Endodermal cell (in vitro differentiated cells): ENCODE results near the gene GAA. TPM values are rescaled to one million over a fixed set of nuclear protein-coding genes. Genes with fewer than 3 reads are reported as not detected.

Experiments
- DNase-seq: peaks from one replicate; pipeline ENCODE4 v3.0.0-alpha.2; 2017
- H3K27ac ChIP-seq: 2 replicates; pipeline ENCODE4 v1.5.1; 2013; ENCODE audit warnings: mild to moderate bottlenecking, low read depth, low read length, moderate library complexity
- H3K27me3 ChIP-seq: 2 replicates; pipeline ENCODE4 v1.6.1; 2013; ENCODE audit warnings: mild to moderate bottlenecking, low read length, moderate library complexity; ENCODE audit not compliant: insufficient read depth, control insufficient read depth, poor library complexity, severe bottlenecking
- H3K36me3 ChIP-seq: 2 replicates; pipeline ENCODE4 v1.7.0; 2013; ENCODE audit warnings: mild to moderate bottlenecking, low read length, moderate library complexity; ENCODE audit not compliant: control insufficient read depth, insufficient read depth
- H3K4me1 ChIP-seq: one replicate; pipeline ENCODE4 v1.7.0; 2013; ENCODE audit warnings: low read length; ENCODE audit not compliant: control insufficient read depth, insufficient read depth
- H3K4me3 ChIP-seq: 2 replicates; pipeline ENCODE4 v1.5.1; 2013; ENCODE audit warnings: mild to moderate bottlenecking, low read length, moderate library complexity
- H3K9ac ChIP-seq: 2 replicates; pipeline ENCODE4 v1.6.1; 2013; ENCODE audit warnings: mild to moderate bottlenecking, low read length, moderate library complexity; ENCODE audit not compliant: poor library complexity, severe bottlenecking; ENCODE audit errors: extremely low read depth
- H3K9me3 ChIP-seq: 2 replicates; pipeline ENCODE4 v1.6.1; 2013; ENCODE audit warnings: mild to moderate bottlenecking, low read length, moderate library complexity; ENCODE audit not compliant: control insufficient read depth
- H3K27ac Mint-ChIP-seq: 2 replicates; pipeline ENCODE4 v1.8.0; 2020; ENCODE audit warnings: mixed read lengths
- H3K27me3 Mint-ChIP-seq: 2 replicates; pipeline ENCODE4 v1.8.0; 2021; ENCODE audit warnings: mild to moderate bottlenecking, mixed read lengths; ENCODE audit not compliant: insufficient read depth
- H3K36me3 Mint-ChIP-seq: 2 replicates; pipeline ENCODE4 v1.8.0; 2020; ENCODE audit warnings: low read depth, mixed read lengths
- H3K4me1 Mint-ChIP-seq: 2 replicates; pipeline ENCODE4 v1.8.0; 2020; ENCODE audit warnings: mixed read lengths
- H3K4me3 Mint-ChIP-seq: 2 replicates; pipeline ENCODE4 v1.8.0; 2020; ENCODE audit warnings: mild to moderate bottlenecking, moderate library complexity, mixed read lengths
- H3K9me3 Mint-ChIP-seq: 2 replicates; pipeline ENCODE4 v1.8.0; 2020; ENCODE audit warnings: mild to moderate bottlenecking, mixed read lengths
- WGBS, 2 experiments: methylation state at CpG; one replicate each; pipeline versions ENCODE4 v1.1.5 to v1.1.7; 2013; ENCODE audit warnings: missing lambda C conversion rate in 2 of 2, mixed read lengths in 1 of 2; ENCODE audit not compliant: insufficient coverage in 1 of 2, insufficient read length in 1 of 2; 5-methylcytosine and 5-hydroxymethylcytosine counted together
- total RNA-seq, 2 donors: library from RNA; stranded (reverse); fragmentation: NEBNext Ultra II Directional in 1 of 2; extraction: Animal tissue kit (Norgen Biotek cat#: 25700) in 1 of 2; gene quantifications; 2 replicates in 1 of 2; 3 replicates in 1 of 2; pipeline ENCODE4 v1.2.1, GENCODE V29; 2021
- TF ChIP-seq, protein P1 (sequence below): fragments of 200-600 bp; sonication (generic); conservative IDR thresholded peaks from 2 replicates; pipeline ENCODE4 v1.5.0; 2021; ENCODE audit warnings: antibody characterized with exemption, mild to moderate bottlenecking

GAA gene
- total RNA-seq, 2 donors from 2014 or later, result 46.4 to 72.3 TPM

DNA sequence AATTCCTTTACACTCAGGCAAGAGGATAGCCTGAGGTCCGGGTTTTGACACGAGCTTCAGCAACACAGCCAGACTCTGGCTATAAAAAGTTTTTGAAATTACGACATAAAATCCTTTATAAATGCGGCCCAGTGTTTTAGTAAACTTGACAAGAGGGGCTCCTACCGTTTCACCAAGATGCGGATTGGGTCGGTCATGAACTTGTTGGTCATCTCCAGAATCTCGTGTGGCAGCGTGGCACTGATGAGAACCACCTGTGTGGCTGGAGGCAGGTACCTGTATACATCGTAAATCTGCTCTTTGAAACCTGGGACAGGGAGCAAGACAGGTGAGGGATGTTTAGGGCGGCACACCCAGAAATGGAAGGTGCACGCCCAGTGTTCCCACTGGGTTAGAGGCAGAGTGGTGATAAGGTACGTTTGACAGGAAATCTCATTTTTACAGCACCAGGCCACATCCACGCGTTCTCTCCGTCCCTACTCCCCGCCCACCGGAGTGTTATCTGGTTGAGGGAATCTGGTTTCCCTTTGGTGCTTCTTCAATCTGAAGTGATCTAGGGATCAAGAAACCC is 37.6 kb downstream of the GAA start:
- H3K36me3 Mint-ChIP-seq, result peaks cover 89% of the 10 kb centered on the region
- H3K4me3 ChIP-seq, result no peak overlapping the region
- DNase-seq, result peak; percentile 28
- H3K36me3 ChIP-seq, result peaks cover 95% of the 10 kb centered on the region
- no peak overlapping the region for H3K27ac ChIP-seq
- no peaks in the 10 kb centered on the region for H3K9me3 Mint-ChIP-seq
- H3K27ac Mint-ChIP-seq, result no peak overlapping the region
- TF ChIP-seq, protein P1, sequence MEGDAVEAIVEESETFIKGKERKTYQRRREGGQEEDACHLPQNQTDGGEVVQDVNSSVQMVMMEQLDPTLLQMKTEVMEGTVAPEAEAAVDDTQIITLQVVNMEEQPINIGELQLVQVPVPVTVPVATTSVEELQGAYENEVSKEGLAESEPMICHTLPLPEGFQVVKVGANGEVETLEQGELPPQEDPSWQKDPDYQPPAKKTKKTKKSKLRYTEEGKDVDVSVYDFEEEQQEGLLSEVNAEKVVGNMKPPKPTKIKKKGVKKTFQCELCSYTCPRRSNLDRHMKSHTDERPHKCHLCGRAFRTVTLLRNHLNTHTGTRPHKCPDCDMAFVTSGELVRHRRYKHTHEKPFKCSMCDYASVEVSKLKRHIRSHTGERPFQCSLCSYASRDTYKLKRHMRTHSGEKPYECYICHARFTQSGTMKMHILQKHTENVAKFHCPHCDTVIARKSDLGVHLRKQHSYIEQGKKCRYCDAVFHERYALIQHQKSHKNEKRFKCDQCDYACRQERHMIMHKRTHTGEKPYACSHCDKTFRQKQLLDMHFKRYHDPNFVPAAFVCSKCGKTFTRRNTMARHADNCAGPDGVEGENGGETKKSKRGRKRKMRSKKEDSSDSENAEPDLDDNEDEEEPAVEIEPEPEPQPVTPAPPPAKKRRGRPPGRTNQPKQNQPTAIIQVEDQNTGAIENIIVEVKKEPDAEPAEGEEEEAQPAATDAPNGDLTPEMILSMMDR, result no peak
- 98 to 99% methylated on average over 17 to 18 of the region's 18 CpGs for WGBS, 2 experiments
- no peak overlapping the region for H3K9ac ChIP-seq
- H3K9me3 ChIP-seq, result no peaks in the 10 kb centered on the region
- H3K4me3 Mint-ChIP-seq, result no peak overlapping the region
- no peaks in the 10 kb centered on the region for H3K4me1 Mint-ChIP-seq
- H3K27me3 Mint-ChIP-seq, result no peaks in the 10 kb centered on the region
- H3K4me1 ChIP-seq, result no peaks in the 10 kb centered on the region
- H3K27me3 ChIP-seq, result no peaks in the 10 kb centered on the region

DNA sequence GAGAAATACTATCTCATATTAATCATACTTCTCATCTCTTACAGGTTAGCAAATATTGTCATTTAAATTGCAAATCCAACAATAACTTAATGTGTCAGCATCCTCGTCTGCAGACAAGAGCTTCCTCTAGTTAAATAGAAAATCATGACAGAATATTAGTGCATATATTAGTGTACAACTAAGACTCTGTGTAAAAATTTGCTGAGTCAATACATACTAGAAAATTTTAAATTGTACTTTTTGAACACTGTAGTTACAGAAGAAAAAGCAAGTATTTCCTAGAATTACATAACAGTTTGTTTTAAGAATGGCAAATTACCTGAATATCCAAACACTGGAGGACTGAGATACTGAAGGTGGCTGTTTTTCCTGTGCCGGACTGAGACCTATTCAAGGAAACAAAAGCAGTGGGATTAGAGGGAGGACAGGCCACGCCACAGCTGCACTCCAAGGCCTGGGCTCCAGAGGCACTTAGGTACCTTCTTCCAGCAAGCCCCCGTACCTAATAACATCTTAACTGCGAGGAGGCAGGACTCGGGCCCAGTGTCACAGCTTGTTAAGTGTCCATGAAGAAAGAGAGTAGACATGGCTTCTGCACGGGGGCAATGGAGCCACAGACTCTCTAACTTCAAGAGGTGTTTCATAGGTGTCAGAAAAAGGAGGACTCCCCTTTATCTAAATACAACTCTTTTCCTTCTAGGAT is 40.2 kb downstream of the GAA start:
- Mint-ChIP-seq H3K4me3 (no peak overlapping the region), H3K36me3 (peaks cover 76% of the 10 kb centered on the region), H3K9me3 (no peaks in the 10 kb centered on the region), H3K27ac (no peak overlapping the region), H3K27me3 (no peaks in the 10 kb centered on the region), H3K4me1 (peaks cover 12% of the 10 kb centered on the region)
- H3K36me3 ChIP-seq, result peaks cover 84% of the 10 kb centered on the region
- WGBS, 2 experiments, result 96% methylated on average over 4 to 6 of the region's 7 CpGs
- no peak overlapping the region for H3K27ac ChIP-seq
- H3K4me3 ChIP-seq, result no peak overlapping the region
- H3K9ac ChIP-seq, result no peak overlapping the region
- H3K4me1 ChIP-seq, result no peaks in the 10 kb centered on the region
- no peaks in the 10 kb centered on the region for H3K9me3 ChIP-seq
- no peaks in the 10 kb centered on the region for H3K27me3 ChIP-seq
- TF ChIP-seq, protein P1, result no peak
- peak; percentile 31 for DNase-seq

DNA sequence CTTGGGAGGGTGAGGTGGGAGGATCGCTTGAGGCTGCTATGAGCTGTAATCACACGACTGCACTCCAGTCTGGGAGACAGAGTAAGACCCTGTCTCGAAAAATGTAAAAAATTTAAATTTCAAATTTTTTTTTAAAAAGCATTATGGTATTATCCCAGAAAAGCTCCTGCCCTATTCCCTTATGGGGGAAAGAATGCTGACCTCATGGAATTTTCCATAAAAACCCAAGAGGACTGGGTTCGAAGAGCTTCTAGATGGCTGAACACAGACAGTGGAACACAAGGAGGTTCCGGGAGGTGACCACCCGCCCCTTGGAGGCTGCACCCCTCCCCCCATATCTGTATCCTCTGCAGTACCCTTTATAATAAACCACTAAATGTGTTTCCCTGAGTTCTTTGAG is 41.5 kb downstream of the GAA start:
- Histone ChIP-seq H3K9me3 (no peaks in the 10 kb centered on the region), H3K27me3 (no peaks in the 10 kb centered on the region), H3K9ac (no peak overlapping the region), H3K27ac (no peak overlapping the region), H3K4me3 (no peak overlapping the region), H3K36me3 (peaks cover 71% of the 10 kb centered on the region), H3K4me1 (no peaks in the 10 kb centered on the region)
- TF ChIP-seq, protein P1, result no peak
- no peaks in the 10 kb centered on the region for H3K9me3 Mint-ChIP-seq
- DNase-seq, result peak; percentile 9
- H3K36me3 Mint-ChIP-seq, result peaks cover 63% of the 10 kb centered on the region
- H3K4me1 Mint-ChIP-seq, result peaks cover 12% of the 10 kb centered on the region
- 93 to 97% methylated on average over 4 to 5 of the region's 6 CpGs for WGBS, 2 experiments
- no peak overlapping the region for H3K27ac Mint-ChIP-seq
- no peak overlapping the region for H3K4me3 Mint-ChIP-seq
- H3K27me3 Mint-ChIP-seq, result no peaks in the 10 kb centered on the region
